SK-N-SH (cell line): ENCODE measurements around the gene CDH20. TPM values are rescaled to one million over a fixed set of nuclear protein-coding genes. Genes with fewer than 3 reads are reported as not detected.

ENCODE experiments used
- CTCF ChIA-PET: fragments of 300-600, 350-600 bp; formaldehyde crosslinking; extraction: SDS; loops from one replicate; lab custom pipeline; 2021; lab: Yijun Ruan, JAX
- POLR2A ChIA-PET: fragments of 350-600 bp; sonication (Branson Sonifier 250); formaldehyde crosslinking; extraction: SDS; loops from one replicate; lab custom pipeline; 2020; ENCODE audit warnings: antibody characterized with exemption, inconsistent platforms; lab: Yijun Ruan, JAX
- DNase-seq: peaks from one replicate; pipeline ENCODE4 v3.0.0; 2012
- H2AFZ ChIP-seq: fragments of 200-600 bp; sonication (generic); 2 replicates; pipeline ENCODE4 v1.8.1; 2016; ENCODE audit warnings: antibody characterized with exemption, mild to moderate bottlenecking, low read depth
- H3F3A ChIP-seq: fragments of 200-600 bp; sonication (generic); replicated peaks from 2 replicates; pipeline ENCODE3; 2016; ENCODE audit warnings: antibody characterized with exemption, mild to moderate bottlenecking; ENCODE audit not compliant: insufficient read depth
- H3K27ac ChIP-seq, 2 experiments: fragments of 200-500 bp in 1 of 2; fragments of 200-600 bp in 1 of 2; sonication (Bioruptor generic) in 1 of 2; sonication (generic), shearing (Covaris generic) in 1 of 2; 2 replicates each; pipeline versions ENCODE4 v1.5.1 to v1.6.1; 2014 to 2016; ENCODE audit warnings: low read depth in 2 of 2, inconsistent platforms in 1 of 2, low read length in 1 of 2, mild to moderate bottlenecking in 1 of 2, mixed read lengths in 1 of 2
- H3K27me3 ChIP-seq: fragments of 200-600 bp; sonication (generic), shearing (Covaris generic); 2 replicates; pipeline ENCODE4 v1.6.1; 2016; ENCODE audit warnings: mixed run types; ENCODE audit not compliant: insufficient read depth
- H3K36me3 ChIP-seq, 2 experiments: fragments of 200-500 bp in 1 of 2; fragments of 200-600 bp in 1 of 2; sonication (Bioruptor generic) in 1 of 2; sonication (generic) in 1 of 2; replicated peaks in 1 of 2; 2 replicates each; pipeline versions ENCODE3 to v1.5.1; 2014 to 2016; ENCODE audit warnings: low read length in 1 of 2, mild to moderate bottlenecking in 1 of 2; ENCODE audit not compliant: insufficient read depth in 2 of 2, control insufficient read depth in 1 of 2
- H3K4me1 ChIP-seq, 2 experiments: fragments of 200-500 bp in 1 of 2; fragments of 200-600 bp in 1 of 2; sonication (Bioruptor generic) in 1 of 2; sonication (generic), shearing (Covaris generic) in 1 of 2; 2 replicates each; pipeline versions ENCODE4 v1.5.1 to v1.6.1; 2014 to 2016; ENCODE audit warnings: low read depth in 1 of 2, low read length in 1 of 2, mixed run types in 1 of 2; ENCODE audit not compliant: insufficient read depth in 2 of 2, control insufficient read depth in 1 of 2
- H3K4me2 ChIP-seq: fragments of 200-600 bp; sonication (generic), shearing (Covaris generic); 2 replicates; pipeline ENCODE4 v1.6.1; 2017; ENCODE audit warnings: mixed run types
- H3K4me3 ChIP-seq, 2 experiments: fragments of 200-500 bp in 1 of 2; fragments of 200-600 bp in 1 of 2; sonication (Bioruptor generic) in 1 of 2; sonication (generic), shearing (Covaris generic) in 1 of 2; 2 replicates each; pipeline versions ENCODE4 v1.5.1 to v1.8.1; 2014 to 2016; ENCODE audit warnings: low read depth in 2 of 2, inconsistent platforms in 1 of 2, low read length in 1 of 2, mild to moderate bottlenecking in 1 of 2, mixed read lengths in 1 of 2, moderate library complexity in 1 of 2
- H3K79me2 ChIP-seq: fragments of 200-600 bp; sonication (generic); 2 replicates; pipeline ENCODE4 v1.8.1; 2017; ENCODE audit warnings: mild to moderate bottlenecking; ENCODE audit not compliant: insufficient read depth
- H3K9ac ChIP-seq: fragments of 200-600 bp; sonication (generic); 2 replicates; pipeline ENCODE4 v1.6.1; 2017; ENCODE audit warnings: mixed run types
- H3K9me2 ChIP-seq: fragments of 200-600 bp; sonication (generic); 2 replicates; pipeline ENCODE4 v1.6.1; 2017; ENCODE audit warnings: mixed run types
- H3K9me3 ChIP-seq: fragments of 200-600 bp; sonication (generic); 2 replicates; pipeline ENCODE4 v1.6.1; 2017; ENCODE audit warnings: mixed run types, mild to moderate bottlenecking, moderate library complexity
- H4K20me1 ChIP-seq: fragments of 200-600 bp; sonication (generic); 2 replicates; pipeline ENCODE4 v1.6.1; 2017; ENCODE audit warnings: mild to moderate bottlenecking, mixed run types; ENCODE audit not compliant: insufficient read depth
- CHD2 ChIP-seq: fragments of 150-350 bp; IDR thresholded peaks from 2 replicates; pipeline ENCODE4 v1.6.1; 2018; ENCODE audit warnings: low read length; ENCODE audit not compliant: partially characterized antibody
- ELF1 ChIP-seq: IDR thresholded peaks from 2 replicates; pipeline ENCODE4 v1.4.0; 2012
- EP300 ChIP-seq, 2 experiments: IDR thresholded peaks; 2 replicates each; pipeline versions ENCODE4 v1.4.0 to v1.6.1; 2012; ENCODE audit warnings: borderline replicate concordance in 1 of 2, low read depth in 1 of 2, low read length in 1 of 2
- EZH2phosphoT487 ChIP-seq: fragments of 200-600 bp; sonication (generic); IDR thresholded peaks from 2 replicates; pipeline ENCODE4 v1.6.1; 2017; ENCODE audit warnings: low read depth, mixed run types, mild to moderate bottlenecking, antibody characterized with exemption, moderate library complexity, borderline replicate concordance
- FOSL2 ChIP-seq: IDR thresholded peaks from 2 replicates; pipeline ENCODE4 v1.4.0; 2012; ENCODE audit warnings: low read depth, mild to moderate bottlenecking, moderate library complexity, borderline replicate concordance
- FOXJ3 ChIP-seq: sonication (generic); formaldehyde crosslinking; IDR thresholded peaks from 2 replicates; pipeline ENCODE4 v1.5.1; 2020; ENCODE audit warnings: mild to moderate bottlenecking, missing genetic modification reagents
- FOXM1 ChIP-seq: IDR thresholded peaks from 2 replicates; pipeline ENCODE4 v1.4.0; 2012; ENCODE audit warnings: low read depth, mild to moderate bottlenecking
- MEF2A ChIP-seq: IDR thresholded peaks from 2 replicates; pipeline ENCODE4 v1.4.0; 2012; ENCODE audit warnings: low read depth, borderline replicate concordance
- MXI1 ChIP-seq: IDR thresholded peaks from 2 replicates; pipeline ENCODE4 v1.6.1; 2012; ENCODE audit warnings: mild to moderate bottlenecking, low read depth, low read length, improper control_type of control experiment
- NRF1 ChIP-seq: IDR thresholded peaks from 2 replicates; pipeline ENCODE4 v1.6.1; 2012; ENCODE audit warnings: low read depth, mild to moderate bottlenecking, low read length
- POLR2AphosphoS5 ChIP-seq: IDR thresholded peaks from 2 replicates; pipeline ENCODE4 v1.6.1; 2012; ENCODE audit warnings: low read depth, low read length
- RAD21 ChIP-seq: IDR thresholded peaks from 2 replicates; pipeline ENCODE4 v1.6.1; 2012; ENCODE audit warnings: mild to moderate bottlenecking, low read length
- RCOR1 ChIP-seq: fragments of 150-350 bp; IDR thresholded peaks from 2 replicates; pipeline ENCODE4 v1.6.1; 2017; ENCODE audit warnings: antibody characterized with exemption, low read length
- RFX5 ChIP-seq: IDR thresholded peaks from 2 replicates; pipeline ENCODE4 v1.6.1; 2012; ENCODE audit warnings: mild to moderate bottlenecking, improper control_type of control experiment, low read length
- RXRA ChIP-seq: IDR thresholded peaks from 2 replicates; pipeline ENCODE4 v1.4.0; 2012; ENCODE audit warnings: low read depth, mild to moderate bottlenecking, borderline replicate concordance
- SIN3A ChIP-seq: IDR thresholded peaks from 2 replicates; pipeline ENCODE4 v1.6.1; 2012; ENCODE audit warnings: low read depth, mild to moderate bottlenecking, low read length, moderate library complexity, borderline replicate concordance
- SMC3 ChIP-seq: IDR thresholded peaks from 2 replicates; pipeline ENCODE4 v1.6.1; 2012; ENCODE audit warnings: low read depth, low read length, improper control_type of control experiment
- TAF1 ChIP-seq: IDR thresholded peaks from 2 replicates; pipeline ENCODE4 v1.6.1; 2012; ENCODE audit warnings: low read depth, mild to moderate bottlenecking, low read length, moderate library complexity, borderline replicate concordance
- TCF12 ChIP-seq: IDR thresholded peaks from 2 replicates; pipeline ENCODE4 v1.4.0; 2012
- TEAD4 ChIP-seq: IDR thresholded peaks from 2 replicates; pipeline ENCODE4 v1.4.0; 2012; ENCODE audit warnings: mild to moderate bottlenecking, borderline replicate concordance; ENCODE audit not compliant: insufficient read depth
- YY1 ChIP-seq: IDR thresholded peaks from 2 replicates; pipeline ENCODE4 v1.4.0; 2012; ENCODE audit warnings: low read depth, mild to moderate bottlenecking
- WGBS: methylation state at CpG from one replicate; pipeline ENCODE4 v1.1.6; 2017; ENCODE audit warnings: low lambda C conversion rate; 5-methylcytosine and 5-hydroxymethylcytosine counted together
- polyA plus RNA-seq, 3 experiments: library from polyadenylated mRNA; depleted of rRNA; stranded (reverse); fragments of >200 nt; gene quantifications; 2 replicates each; pipeline ENCODE4 v1.2.3, GENCODE V29; 2012
- TF ChIP-seq, protein P1 (sequence below): IDR thresholded peaks from 2 replicates; pipeline ENCODE4; 2012
- TF ChIP-seq, protein P2 (sequence below): IDR thresholded peaks from 2 replicates; pipeline ENCODE4 v1.4.0; 2012; ENCODE audit warnings: low read depth, borderline replicate concordance
- TF ChIP-seq, protein P3 (sequence below): IDR thresholded peaks from 2 replicates; pipeline ENCODE4 v1.4.0; 2012; ENCODE audit warnings: low read depth
- TF ChIP-seq, protein P4 (sequence below): fragments of 150-350 bp; IDR thresholded peaks from 2 replicates; pipeline ENCODE4 v1.6.1; 2016; ENCODE audit warnings: mild to moderate bottlenecking, low read depth, low read length
- TF ChIP-seq, protein P5 (sequence below): fragments of 200-600 bp; sonication (generic); IDR thresholded peaks from 2 replicates; pipeline ENCODE4 v1.6.1; 2017; ENCODE audit warnings: antibody characterized with exemption, mild to moderate bottlenecking, moderate library complexity
- TF ChIP-seq, protein P6 (sequence below): IDR thresholded peaks from 2 replicates; pipeline ENCODE4 v1.4.0; 2012; ENCODE audit warnings: low read depth, borderline replicate concordance

CDH20 gene
- polyA plus RNA-seq, 1 of the 3 experiments (the other 2 are of a cell fraction), result 1.1 TPM

DNA sequence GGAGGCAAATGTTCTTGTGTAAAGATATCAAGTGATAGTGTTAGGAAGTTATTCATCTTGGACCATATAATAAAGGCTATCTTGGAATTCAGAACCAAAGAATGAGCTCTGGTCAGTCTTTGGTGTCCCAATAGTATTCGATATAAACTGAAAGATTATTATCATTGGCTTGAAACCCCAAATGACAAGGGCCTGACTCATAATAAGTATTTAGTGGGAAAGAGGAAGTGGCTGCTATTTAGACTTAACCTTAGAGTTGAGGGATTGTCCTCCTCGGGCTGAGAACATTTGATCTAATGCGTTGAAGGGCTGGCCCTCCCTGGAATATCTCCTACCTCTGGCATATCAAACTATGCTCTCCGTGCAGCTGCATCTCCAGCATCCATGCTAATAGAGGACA lies 67.5 kb downstream of the CDH20 start:
- H4K20me1 ChIP-seq, result no peaks in the 10 kb centered on the region
- H3K4me1 ChIP-seq, result peaks cover 8 to 24% of the 10 kb centered on the region in 2 experiments
- no peak for DNase-seq
- no peaks in the 10 kb centered on the region for H3K9me2 ChIP-seq
- no peak overlapping the region for H3K4me3 ChIP-seq
- no peaks in the 10 kb centered on the region for H3K36me3 ChIP-seq
- H3K27me3 ChIP-seq, result no peaks in the 10 kb centered on the region
- peak overlapping the region; percentile 53; the same call in 1 of the 2 replicates for H3K9ac ChIP-seq
- no peaks in the 10 kb centered on the region for H3K9me3 ChIP-seq
- H3K4me2 ChIP-seq, result peak overlapping the region; percentile 61
- H3K79me2 ChIP-seq, result no peaks in the 10 kb centered on the region
- peak overlapping the region in 1 of 2 experiments; percentile 93; a peak in 3 of 4 replicates for H3K27ac ChIP-seq
- POLR2A ChIA-PET, result no interaction called here
- CTCF ChIA-PET, result interaction anchor here (0.6 to 2.0 kb wide), 2 partner anchors 11 to 295 kb away, joined by 3 to 4 read pairs; no protein-coding TSS in a partner anchor
- peak overlapping the region; percentile 37; the same call in 1 of the 2 replicates for H2AFZ ChIP-seq
- 14% methylated on average over 4 of the region's 4 CpGs for WGBS
- peaks cover 35% of the 10 kb centered on the region for H3F3A ChIP-seq
- no peak for TF ChIP-seq YY1
- TF ChIP-seq, protein P1, sequence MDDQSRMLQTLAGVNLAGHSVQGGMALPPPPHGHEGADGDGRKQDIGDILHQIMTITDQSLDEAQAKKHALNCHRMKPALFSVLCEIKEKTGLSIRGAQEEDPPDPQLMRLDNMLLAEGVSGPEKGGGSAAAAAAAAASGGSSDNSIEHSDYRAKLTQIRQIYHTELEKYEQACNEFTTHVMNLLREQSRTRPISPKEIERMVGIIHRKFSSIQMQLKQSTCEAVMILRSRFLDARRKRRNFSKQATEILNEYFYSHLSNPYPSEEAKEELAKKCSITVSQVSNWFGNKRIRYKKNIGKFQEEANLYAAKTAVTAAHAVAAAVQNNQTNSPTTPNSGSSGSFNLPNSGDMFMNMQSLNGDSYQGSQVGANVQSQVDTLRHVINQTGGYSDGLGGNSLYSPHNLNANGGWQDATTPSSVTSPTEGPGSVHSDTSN, result peak; percentile 78
- TF ChIP-seq, protein P2, sequence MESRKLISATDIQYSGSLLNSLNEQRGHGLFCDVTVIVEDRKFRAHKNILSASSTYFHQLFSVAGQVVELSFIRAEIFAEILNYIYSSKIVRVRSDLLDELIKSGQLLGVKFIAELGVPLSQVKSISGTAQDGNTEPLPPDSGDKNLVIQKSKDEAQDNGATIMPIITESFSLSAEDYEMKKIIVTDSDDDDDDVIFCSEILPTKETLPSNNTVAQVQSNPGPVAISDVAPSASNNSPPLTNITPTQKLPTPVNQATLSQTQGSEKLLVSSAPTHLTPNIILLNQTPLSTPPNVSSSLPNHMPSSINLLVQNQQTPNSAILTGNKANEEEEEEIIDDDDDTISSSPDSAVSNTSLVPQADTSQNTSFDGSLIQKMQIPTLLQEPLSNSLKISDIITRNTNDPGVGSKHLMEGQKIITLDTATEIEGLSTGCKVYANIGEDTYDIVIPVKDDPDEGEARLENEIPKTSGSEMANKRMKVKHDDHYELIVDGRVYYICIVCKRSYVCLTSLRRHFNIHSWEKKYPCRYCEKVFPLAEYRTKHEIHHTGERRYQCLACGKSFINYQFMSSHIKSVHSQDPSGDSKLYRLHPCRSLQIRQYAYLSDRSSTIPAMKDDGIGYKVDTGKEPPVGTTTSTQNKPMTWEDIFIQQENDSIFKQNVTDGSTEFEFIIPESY, result no peak
- TF ChIP-seq TCF12, result peak; percentile 81
- peak; percentile 68; the same call in 1 of the 2 replicates for TF ChIP-seq TEAD4
- TF ChIP-seq RAD21, result no peak
- TF ChIP-seq FOXJ3 (CRISPR knock-in tag), result no peak
- TF ChIP-seq, protein P3, sequence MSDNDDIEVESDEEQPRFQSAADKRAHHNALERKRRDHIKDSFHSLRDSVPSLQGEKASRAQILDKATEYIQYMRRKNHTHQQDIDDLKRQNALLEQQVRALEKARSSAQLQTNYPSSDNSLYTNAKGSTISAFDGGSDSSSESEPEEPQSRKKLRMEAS, result no peak
- TF ChIP-seq CHD2, result no peak
- TF ChIP-seq RFX5, result no peak
- no peak for TF ChIP-seq RCOR1
- peak; percentile 60; the same call in 1 of the 2 replicates for TF ChIP-seq ELF1
- TF ChIP-seq SMC3, result no peak
- TF ChIP-seq NRF1, result no peak
- no peak for TF ChIP-seq TAF1
- TF ChIP-seq EP300 (IDR thresholded peaks at IDR 0.05; ENCODE audit: borderline replicate concordance in 1 of 2, low read depth in 1 of 2, low read length in 1 of 2), result peak in 1 of 2 experiments; percentile 77; a peak in 2 of 4 replicates
- TF ChIP-seq SIN3A, result no peak
- peak; percentile 80 for TF ChIP-seq FOSL2
- no peak for TF ChIP-seq MEF2A
- TF ChIP-seq EZH2phosphoT487, result no peak
- TF ChIP-seq, protein P4, sequence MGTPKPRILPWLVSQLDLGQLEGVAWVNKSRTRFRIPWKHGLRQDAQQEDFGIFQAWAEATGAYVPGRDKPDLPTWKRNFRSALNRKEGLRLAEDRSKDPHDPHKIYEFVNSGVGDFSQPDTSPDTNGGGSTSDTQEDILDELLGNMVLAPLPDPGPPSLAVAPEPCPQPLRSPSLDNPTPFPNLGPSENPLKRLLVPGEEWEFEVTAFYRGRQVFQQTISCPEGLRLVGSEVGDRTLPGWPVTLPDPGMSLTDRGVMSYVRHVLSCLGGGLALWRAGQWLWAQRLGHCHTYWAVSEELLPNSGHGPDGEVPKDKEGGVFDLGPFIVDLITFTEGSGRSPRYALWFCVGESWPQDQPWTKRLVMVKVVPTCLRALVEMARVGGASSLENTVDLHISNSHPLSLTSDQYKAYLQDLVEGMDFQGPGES, result no peak
- TF ChIP-seq, protein P5, sequence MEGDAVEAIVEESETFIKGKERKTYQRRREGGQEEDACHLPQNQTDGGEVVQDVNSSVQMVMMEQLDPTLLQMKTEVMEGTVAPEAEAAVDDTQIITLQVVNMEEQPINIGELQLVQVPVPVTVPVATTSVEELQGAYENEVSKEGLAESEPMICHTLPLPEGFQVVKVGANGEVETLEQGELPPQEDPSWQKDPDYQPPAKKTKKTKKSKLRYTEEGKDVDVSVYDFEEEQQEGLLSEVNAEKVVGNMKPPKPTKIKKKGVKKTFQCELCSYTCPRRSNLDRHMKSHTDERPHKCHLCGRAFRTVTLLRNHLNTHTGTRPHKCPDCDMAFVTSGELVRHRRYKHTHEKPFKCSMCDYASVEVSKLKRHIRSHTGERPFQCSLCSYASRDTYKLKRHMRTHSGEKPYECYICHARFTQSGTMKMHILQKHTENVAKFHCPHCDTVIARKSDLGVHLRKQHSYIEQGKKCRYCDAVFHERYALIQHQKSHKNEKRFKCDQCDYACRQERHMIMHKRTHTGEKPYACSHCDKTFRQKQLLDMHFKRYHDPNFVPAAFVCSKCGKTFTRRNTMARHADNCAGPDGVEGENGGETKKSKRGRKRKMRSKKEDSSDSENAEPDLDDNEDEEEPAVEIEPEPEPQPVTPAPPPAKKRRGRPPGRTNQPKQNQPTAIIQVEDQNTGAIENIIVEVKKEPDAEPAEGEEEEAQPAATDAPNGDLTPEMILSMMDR, result no peak
- no peak for TF ChIP-seq FOXM1
- TF ChIP-seq MXI1, result no peak
- no peak for TF ChIP-seq POLR2AphosphoS5
- TF ChIP-seq, protein P6, sequence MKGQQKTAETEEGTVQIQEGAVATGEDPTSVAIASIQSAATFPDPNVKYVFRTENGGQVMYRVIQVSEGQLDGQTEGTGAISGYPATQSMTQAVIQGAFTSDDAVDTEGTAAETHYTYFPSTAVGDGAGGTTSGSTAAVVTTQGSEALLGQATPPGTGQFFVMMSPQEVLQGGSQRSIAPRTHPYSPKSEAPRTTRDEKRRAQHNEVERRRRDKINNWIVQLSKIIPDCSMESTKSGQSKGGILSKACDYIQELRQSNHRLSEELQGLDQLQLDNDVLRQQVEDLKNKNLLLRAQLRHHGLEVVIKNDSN, result no peak
- TF ChIP-seq RXRA, result no peak
